Measurements from ENCODE around the gene CADPS2. TPM values are rescaled to one million over a fixed set of nuclear protein-coding genes. Genes with fewer than 3 reads are reported as not detected.

Gene CADPS2
- total RNA-seq, 4 donors from 2014 or later = 2.1 to 3.7 (median 2.8) TPM

GRCh38 chr7:122307228-122307621 is 579.0 kb downstream of the CADPS2 start:
- in situ Hi-C loops (cut with MboI; ENCODE audit: low sequenced_read_pairs in 4 of 4) (no loop called here), intact Hi-C loops (cut with DNase I; ENCODE audit: low total_unique reads) (no loop called here)
- DNase-seq (no peak), ATAC-seq (no peak)
- peaks cover 18 to 20% of the 10 kb centered on the region in 2 donors for H3K4me1 ChIP-seq
- H3K4me3 ChIP-seq = no peak overlapping the region
- peaks cover 96 to 98% (median 98%) of the 10 kb centered on the region in 3 donors for H3K27me3 ChIP-seq
- no peaks in the 10 kb centered on the region for H3K36me3 ChIP-seq
- TF ChIP-seq POLR2A (IDR thresholded peaks at IDR 0.05) = no peak
- TF ChIP-seq CTCF (IDR thresholded peaks at IDR 0.05 in 4 of 5, conservative IDR thresholded peaks at IDR 0.05 in 1 of 5) = no peak
- H3K9me3 ChIP-seq = no peaks in the 10 kb centered on the region
- H3K27ac ChIP-seq = no peak overlapping the region

GRCh38 chr7:122306320-122307227 is 579.7 kb downstream of the CADPS2 start:
- peak overlapping the region in 2 of 4 donors; percentile 47 to 64 for H3K4me3 ChIP-seq
- no peak overlapping the region for H3K27ac ChIP-seq
- H3K36me3 ChIP-seq = no peaks in the 10 kb centered on the region
- TF ChIP-seq CTCF (IDR thresholded peaks at IDR 0.05 in 4 of 5, conservative IDR thresholded peaks at IDR 0.05 in 1 of 5) (no peak), POLR2A (IDR thresholded peaks at IDR 0.05) (no peak)
- intact Hi-C loops (cut with DNase I; ENCODE audit: low total_unique reads) = no loop called here
- H3K4me1 ChIP-seq = peaks cover 18 to 20% of the 10 kb centered on the region in 2 donors
- no peaks in the 10 kb centered on the region for H3K9me3 ChIP-seq
- no peak for ATAC-seq
- in situ Hi-C loops (cut with MboI; ENCODE audit: low sequenced_read_pairs in 4 of 4) = no loop called here
- H3K27me3 ChIP-seq = peaks cover 96 to 98% (median 98%) of the 10 kb centered on the region in 3 donors
- no peak for DNase-seq

GRCh38 chr7:122305475-122306319 is 580.6 kb downstream of the CADPS2 start:
- DNase-seq (no peak), ATAC-seq (no peak)
- Histone ChIP-seq H3K4me3 (peak overlapping the region; percentile 44 to 64 (median 48)), H3K4me1 (peaks cover 18 to 20% of the 10 kb centered on the region in 2 donors), H3K9me3 (no peaks in the 10 kb centered on the region), H3K27ac (no peak overlapping the region), H3K36me3 (no peaks in the 10 kb centered on the region), H3K27me3 (peaks cover 97 to 98% (median 98%) of the 10 kb centered on the region in 3 donors)
- in situ Hi-C loops (cut with MboI; ENCODE audit: low sequenced_read_pairs in 4 of 4) = no loop called here
- intact Hi-C loops (cut with DNase I; ENCODE audit: low total_unique reads) = loop anchor here (2.0 kb wide), 1 partner anchor 161 kb away; the partner anchor contains the start of gene AASS
- TF ChIP-seq POLR2A (IDR thresholded peaks at IDR 0.05) = no peak
- TF ChIP-seq CTCF (IDR thresholded peaks at IDR 0.05 in 4 of 5, conservative IDR thresholded peaks at IDR 0.05 in 1 of 5) = no peak

GRCh38 chr7:122304996-122305421 is 581.3 kb downstream of the CADPS2 start:
- H3K4me3 ChIP-seq = peak overlapping the region; percentile 44 to 64 (median 48)
- peaks cover 97 to 98% (median 98%) of the 10 kb centered on the region in 3 donors for H3K27me3 ChIP-seq
- H3K36me3 ChIP-seq = no peaks in the 10 kb centered on the region
- in situ Hi-C loops (cut with MboI; ENCODE audit: low sequenced_read_pairs in 4 of 4) = no loop called here
- H3K4me1 ChIP-seq = peaks cover 18 to 20% of the 10 kb centered on the region in 2 donors
- ATAC-seq (peak in 1 of 2 donors; percentile 47), DNase-seq (no peak)
- no peaks in the 10 kb centered on the region for H3K9me3 ChIP-seq
- no peak overlapping the region for H3K27ac ChIP-seq
- intact Hi-C loops (cut with DNase I; ENCODE audit: low total_unique reads) = loop anchor here (2.0 kb wide), 1 partner anchor 160 kb away; the partner anchor contains the start of gene AASS
- TF ChIP-seq POLR2A (IDR thresholded peaks at IDR 0.05) (no peak), CTCF (IDR thresholded peaks at IDR 0.05 in 4 of 5, conservative IDR thresholded peaks at IDR 0.05 in 1 of 5) (no peak)
